ENCODE data around the gene MVB12B.

Gene MVB12B

DNA sequence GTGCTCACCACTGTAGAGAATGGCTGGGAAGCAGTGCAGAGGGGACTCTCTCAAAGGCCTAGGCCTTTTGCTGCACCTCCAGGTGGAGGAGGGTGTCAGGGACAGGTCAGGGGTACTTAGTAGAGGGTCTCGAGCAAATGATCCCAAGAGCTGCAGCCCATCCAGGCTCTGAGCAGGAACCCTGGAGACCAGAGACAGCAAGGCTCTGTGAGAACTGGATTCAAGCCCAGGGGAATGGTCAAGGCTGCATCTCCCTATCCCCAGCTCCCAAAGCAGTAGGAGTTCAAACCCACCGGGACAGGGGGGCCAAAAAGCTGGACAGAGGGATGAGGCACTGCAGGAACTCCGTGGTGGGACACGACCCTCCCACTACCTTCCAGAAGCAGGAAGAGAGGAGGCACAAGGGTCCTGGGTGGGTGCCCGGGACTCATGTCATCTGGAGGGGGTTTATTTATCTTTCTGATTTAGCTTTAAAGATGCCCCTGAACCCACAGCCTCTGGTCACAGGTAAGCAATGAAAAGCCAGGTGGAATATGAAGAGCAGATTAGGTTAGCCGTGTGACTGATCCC, 124.8 kb downstream of the MVB12B start:
- DNase-seq (ENCODE audit: low read depth, low spot score), result no peak

DNA sequence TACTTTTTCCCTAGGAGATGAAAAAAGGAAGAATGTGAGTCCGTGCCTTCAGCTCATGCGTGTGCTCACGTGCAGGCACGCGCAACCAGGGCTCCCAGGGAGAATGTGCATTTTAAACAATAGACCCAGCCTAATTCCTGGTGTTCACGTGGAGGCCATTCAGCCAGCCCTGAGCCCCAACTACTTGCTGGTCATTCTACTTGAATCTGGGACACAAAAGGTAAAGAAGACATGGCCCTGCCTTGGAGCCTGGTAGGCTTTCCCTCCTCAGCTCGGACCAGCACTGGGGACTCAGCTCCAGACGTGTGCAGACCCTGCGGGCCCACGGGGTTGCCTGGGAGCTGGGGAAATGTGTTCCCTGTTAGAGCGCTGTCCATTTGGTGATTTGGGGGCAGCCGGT, 125.5 kb downstream of the MVB12B start:
- DNase-seq (ENCODE audit: low read depth, low spot score), result no peak

DNA sequence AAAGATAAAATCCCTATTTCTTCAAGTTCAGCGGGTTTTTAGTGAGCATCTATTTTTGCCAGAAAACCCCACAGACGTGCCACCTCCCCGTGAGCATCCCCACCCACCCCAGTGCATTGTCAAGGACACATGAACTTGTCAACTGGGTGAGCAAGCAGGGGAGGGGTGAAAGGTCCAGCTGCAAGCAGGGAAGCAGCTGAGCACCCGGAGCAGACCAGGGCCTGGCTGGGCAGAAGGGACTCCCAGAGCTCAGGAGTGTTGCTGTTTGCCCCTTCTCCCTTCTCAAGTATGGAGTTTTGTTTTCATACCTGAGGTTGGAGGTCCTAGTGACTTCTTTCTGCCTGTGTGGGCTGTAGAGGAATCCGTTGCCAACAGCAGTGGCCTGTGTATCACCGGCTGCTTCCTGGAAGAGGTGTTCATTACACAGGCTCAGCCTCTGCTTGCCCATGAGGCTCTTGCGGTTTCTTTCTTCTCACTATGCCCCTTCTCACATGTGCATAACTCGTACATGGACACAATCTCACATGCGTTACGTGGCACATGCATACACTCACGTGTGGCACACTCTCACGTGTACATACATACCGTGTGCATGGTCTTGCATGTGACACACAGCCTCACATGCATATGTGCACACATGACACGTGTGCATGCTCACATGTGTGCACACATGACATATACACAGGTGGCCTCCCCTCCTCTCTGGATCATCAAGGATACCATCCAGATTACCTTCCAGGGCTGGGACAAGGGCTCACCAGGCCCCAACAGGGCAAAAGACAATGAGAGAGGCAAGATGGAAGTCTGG, 126.7 kb downstream of the MVB12B start:
- no peak for DNase-seq (ENCODE audit: low read depth, low spot score)

DNA sequence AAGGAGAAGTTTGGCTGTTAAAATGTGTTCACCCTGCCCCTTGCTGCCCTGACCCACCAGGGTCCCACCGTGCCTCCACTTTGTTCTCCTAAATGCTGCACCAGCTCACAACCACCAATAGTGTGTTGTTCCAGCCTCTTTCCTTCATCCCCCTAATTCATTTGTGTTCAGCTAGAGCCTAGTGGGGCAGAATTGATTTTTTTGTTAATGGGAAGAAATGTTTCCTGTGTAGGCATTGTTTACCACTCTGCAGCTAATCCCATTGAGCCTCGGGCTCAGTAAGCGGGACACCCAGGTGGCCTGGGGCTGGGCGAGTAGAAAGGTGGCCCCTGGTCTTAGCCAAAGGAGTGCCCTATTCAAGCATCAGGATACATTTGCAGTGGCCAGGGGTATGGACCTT, 127.6 kb downstream of the MVB12B start:
- no peak for DNase-seq (ENCODE audit: low read depth, low spot score)

DNA sequence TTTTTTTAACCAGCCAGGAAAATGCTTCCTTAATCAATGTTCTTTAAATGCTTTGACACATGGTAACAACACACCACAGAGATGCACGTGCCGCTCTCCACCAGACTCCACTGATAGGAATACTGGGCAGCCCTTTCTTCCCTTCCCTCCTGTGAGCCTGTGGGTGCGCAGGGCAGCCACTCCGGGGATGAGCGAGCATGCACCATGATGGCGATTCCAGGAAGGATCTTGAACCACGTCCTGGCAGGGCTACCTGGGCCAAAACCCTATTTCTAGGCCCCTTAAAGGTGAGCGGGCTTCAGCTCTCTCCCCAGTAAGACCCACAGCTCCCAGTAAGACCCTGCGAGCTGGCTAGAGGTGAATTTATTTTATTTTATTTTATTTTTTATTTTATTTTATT, 128.2 kb downstream of the MVB12B start:
- DNase-seq (ENCODE audit: low read depth, low spot score), result no peak

DNA sequence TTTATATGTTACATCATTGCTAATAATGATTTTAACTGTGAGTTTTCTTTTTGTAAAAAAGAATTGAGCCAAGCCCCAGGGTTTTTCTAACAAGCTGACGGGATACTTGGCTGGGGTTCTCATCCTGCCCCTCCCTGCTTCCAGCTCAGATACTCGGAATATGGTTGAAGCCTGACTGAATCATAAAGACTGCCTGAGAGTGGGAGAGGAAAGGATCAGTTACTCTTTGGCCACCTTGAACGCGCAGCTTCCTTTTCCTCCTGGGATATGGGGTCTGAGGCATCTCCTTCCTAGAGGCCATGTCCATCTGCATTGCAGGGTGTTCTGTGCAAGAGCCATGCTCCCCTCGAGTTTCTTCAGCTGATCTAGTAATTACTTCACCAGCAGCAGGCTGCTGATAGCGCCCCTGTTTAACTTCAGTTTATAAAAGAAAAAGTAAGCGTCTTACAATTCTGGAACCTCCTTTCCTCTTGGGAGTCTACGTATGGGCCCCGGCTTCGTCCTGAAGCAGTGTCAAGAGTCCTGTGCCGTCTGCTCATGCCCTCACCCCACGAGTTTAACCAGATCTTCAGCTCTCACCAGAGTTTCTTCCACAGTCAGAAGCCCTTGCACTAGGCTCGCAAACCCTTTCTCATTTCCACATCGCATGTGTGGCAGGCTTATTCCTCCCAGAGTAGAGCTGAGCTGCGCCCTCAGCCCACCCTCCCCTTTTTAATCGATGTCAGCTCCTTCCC, 130.0 kb downstream of the MVB12B start:
- DNase-seq (ENCODE audit: low read depth, low spot score), result no peak

DNA sequence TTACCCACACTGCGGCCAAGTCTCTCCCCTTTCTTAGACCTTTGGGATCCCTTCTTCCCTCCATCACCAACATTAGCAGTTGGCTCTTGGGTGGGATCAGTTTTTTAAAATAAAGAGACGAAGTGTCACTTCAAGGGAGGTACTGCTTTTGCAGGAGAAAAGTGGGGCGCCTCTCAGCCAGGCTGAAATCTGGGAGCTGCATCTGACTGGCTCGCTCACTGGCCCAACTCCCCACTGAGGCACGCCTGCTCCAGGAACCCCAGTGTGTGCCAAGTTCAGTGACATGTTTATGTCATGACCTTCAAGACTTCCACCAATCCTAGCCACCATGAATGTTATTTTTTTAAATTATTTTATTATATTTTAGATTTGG, 130.5 kb downstream of the MVB12B start:
- no peak for DNase-seq (ENCODE audit: low read depth, low spot score)

DNA sequence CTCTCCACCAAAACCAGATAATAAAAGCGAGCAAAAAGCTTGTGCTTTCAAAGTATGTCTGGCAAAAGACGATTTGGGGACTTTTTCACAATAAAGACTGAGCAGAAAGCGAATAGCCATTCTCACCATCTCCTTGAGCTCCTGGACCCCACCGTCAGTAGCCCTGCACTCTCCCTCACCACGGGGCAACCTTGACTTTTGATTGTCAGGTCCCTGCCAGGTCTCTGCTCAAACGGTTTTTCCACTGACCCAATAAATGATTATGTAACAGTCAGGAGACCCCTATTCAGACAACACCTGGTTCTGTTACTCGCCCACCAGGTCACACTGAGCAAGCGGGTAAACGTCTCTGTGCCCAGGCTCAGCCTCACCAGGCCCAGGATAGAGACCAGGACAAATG, 131.3 kb downstream of the MVB12B start:
- DNase-seq (ENCODE audit: low read depth, low spot score), result no peak

DNA sequence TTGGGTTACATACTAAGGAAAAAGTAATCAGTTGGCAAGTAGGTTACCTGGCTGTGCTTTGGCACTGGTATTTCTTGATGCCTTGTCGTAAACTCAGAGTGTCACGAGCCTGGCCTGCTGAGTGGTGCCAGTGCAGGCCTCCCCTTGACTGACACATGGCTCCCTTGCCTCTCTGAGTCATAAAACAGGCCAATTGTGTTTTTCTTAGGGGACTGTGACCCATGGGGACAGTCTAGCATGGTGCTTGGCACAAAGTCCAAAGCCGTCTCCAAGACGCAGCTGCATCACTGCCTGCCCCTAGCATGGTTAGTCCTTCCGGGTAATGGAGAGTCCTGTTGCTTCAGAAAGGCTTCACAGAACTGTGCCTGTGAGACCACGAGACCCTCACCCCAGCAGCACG, 132.5 kb downstream of the MVB12B start:
- no peak for DNase-seq (ENCODE audit: low read depth, low spot score)

DNA sequence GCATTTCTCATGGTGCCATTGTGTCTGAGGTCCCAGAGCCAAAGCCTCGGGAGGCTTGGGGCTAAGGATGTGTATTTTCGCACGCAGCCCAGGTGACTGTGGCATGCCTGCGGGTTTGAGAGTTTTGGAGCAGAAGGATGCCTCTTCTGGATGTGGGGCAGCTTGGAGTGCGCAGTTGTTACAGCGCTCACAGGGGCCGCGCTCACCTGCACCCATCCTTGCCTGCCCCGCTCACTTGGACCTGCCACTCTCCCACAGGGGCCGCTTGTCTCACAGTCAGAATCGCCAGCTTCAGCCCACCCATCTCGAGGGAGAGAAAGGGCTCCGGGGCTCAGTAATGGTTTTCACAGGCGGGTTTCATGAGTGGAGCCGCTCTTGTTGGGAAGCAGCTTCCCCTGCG, 132.9 kb downstream of the MVB12B start:
- DNase-seq (ENCODE audit: low read depth, low spot score), result no peak

DNA sequence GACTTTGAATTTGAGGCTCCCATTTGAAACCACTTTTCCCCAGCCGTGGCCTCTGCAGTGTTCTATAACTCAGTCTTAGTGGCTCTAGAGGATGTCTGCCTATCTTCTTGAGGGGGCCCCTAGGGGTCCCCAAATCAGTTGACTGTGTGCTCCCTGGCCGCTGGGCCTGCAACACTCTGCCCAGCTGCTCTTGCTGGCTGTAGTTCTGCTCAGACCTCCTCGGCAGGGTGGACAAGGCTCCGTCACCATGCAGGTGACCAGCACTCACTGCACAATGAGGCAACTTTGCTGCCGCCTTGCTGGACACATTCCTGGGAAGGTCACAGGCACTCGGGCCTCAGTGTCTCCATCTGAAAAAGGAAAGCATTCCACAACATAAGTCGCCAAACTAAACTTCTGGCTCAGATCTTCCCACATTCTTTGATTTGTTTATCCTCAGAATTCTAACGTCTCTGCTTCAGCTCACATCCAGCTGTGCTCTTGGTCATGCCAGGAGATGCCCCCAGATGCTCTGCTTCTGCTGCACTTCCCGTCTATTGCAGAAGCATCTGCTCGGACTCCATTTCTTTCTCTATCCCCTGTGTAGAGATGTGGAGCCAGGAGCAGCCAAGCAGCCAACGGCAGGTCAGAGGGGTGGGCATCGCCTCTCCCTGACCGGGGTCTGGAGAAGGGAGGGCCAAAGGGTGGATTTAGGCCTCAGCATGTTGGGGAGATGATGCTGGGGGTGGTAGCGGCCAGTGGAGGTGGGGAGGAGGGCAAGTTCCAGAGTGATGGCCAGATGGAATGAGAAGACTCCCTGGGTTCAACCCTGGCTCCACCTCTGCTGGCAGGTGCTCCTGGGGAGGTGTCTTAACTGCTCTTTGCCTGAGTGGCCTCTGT, 133.6 kb downstream of the MVB12B start:
- no peak for DNase-seq (ENCODE audit: low read depth, low spot score)

DNA sequence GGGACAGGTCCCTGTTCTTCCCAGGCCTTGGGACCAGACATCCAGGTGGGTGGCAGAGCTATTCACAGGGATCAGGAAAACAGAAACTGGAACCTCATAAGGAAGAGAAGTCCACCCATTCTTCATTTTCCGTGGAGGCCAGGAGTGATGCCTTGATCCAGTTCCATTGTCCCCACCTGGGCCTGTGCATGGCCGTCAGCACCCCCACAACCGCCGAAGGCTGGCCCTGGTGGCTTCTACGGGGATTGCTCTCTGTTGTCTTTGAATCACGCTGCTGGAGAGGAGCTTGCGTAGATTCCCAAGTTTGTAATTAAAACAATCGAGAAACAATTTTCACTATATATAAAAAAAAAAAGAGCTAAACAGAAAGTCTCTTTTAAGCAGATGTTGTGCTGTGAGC, 134.4 kb downstream of the MVB12B start:
- DNase-seq (ENCODE audit: low read depth, low spot score), result no peak

DNA sequence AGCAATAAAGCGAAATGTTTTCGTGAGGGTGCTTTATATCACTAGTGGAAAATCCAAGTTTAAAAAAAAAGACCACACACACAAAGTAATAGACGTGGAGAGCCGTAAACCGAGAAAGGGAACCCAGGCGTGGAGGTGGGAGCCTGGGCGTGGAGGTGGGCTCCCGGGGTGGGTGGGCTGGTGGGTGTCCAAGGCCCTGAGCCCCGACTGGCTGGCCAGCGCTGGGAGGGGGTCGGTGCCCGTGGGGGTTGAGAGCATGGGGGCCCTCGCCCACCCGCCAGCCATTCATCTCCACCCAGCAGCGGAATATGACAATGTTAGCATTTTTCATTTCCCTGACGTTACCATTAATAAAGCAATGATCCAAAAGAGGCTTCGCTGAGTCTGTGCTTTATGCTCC, 135.0 kb downstream of the MVB12B start:
- DNase-seq (ENCODE audit: low read depth, low spot score), result no peak

DNA sequence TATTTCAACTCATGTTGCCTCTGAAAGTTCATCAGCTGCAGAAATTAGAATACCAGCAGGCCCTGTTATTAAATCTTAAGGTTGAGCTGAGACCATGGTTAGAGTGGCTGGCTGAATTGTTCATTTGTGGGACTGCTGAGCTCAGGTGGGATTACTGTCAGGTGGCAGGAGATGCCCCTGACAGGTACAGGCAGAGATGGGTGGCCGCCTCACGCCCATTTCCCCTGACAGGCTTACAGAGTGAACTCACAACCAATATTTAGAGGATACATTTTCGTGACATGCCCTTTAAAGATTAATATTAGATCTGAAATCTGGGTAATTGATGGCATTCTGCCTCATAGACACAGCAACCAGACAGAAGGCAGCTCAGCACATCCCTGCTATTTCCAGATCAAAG, 136.0 kb downstream of the MVB12B start:
- DNase-seq (ENCODE audit: low read depth, low spot score), result no peak

DNA sequence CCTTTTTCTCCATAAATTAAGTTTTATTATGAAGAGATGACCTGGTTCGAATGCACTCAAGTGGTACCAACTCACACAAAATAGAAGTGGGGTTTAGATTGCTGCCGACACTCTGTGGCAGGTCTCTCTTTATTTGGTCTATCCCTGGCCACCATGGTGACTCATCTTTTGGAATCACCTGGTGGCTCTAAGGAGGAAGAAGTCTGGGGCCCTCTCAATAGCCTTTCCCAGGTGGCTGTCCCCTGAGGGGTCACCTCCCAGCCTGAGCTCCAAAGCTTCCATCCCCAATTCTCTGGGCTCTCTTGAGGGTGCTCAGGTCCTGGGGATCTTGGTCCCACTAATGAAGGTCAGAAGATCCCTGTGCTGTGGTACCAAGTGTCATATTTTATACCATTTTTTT, 136.8 kb downstream of the MVB12B start:
- no peak for DNase-seq (ENCODE audit: low read depth, low spot score)

DNA sequence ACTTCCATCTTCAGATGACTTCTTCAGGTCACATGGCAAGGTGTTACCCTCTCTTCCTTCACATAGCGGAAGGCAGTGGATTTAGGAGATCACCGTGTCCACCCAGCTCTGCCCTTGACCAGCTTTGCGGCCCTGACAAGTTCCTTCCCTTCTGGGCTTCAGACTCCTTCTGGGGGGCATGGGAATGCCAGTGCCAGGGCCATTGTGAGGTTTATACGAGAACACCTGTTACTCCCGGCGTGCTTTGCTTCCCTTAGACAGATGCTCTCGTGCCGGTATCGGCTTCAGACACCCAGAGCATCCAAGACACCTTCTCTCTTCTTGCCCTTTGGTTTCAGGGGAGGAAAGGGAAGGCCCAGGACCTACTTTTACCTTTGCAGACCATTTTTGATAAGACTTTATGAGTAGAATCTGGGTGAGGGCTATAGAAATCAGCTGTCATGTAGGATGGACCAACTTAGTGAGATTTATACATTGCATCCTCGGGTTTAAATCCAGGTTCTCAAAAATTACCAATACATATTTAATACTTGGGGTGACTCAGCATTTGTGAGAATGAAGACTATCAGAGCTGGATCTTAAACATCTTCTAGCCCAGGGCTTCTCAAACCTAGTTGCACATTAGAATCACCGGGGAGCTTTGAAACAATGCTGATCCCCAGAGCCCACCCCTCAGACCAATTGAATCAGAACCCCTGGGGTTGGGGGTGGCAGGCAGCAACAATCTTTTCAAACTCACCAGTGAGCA, 138.2 kb downstream of the MVB12B start:
- DNase-seq (ENCODE audit: low read depth, low spot score), result no peak

DNA sequence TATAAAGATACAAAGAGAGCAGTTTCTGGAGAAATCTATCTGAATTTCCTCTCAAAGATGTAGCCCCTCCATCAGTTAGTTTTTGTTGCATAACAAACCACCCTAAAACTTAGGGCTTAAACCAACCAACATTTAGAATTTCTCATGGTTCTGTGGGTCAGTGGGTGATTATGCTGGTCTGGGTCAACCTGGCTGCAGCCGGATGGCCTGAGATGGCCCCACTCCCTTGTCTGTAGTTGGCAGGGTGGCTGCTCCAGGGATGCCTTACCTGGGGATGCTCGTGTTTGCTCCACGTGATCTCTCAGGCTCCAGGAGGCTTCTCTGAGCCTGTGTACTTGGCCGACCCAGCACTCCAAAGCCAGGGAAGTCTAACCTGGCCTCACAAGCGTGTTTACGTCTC, 139.3 kb downstream of the MVB12B start:
- DNase-seq (ENCODE audit: low read depth, low spot score), result no peak

DNA sequence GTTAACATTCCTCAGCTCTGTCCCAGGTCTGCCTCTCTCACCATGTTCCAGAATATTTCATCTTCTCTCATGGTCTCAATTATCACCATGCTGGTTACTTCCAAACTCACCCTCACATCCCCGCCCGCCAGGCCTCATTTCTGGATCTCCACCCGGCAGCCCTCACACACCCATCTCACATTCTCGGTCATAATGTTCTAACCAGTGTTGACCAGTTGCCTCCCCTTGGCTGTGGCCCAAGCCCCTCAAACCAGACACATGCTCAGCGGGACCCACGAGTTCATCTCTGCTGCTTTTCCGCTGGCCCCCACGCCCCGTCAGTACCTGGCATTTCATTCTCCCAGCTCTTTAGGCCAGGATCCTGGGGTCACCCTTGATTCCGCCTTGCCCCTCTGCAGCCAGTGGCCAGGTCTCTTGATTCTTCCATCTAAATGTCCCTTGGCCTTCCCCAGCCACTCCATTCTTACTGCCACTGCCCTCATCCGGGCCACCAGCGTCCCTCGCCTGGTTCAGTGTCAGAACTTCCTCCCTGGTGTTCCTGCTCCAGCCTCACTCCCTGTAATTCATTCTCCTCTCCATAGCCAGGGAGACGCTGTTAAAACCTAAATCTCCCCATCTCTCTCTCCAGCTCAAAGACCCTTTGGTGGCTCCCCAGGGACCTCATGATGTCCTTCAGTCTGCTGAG, 141.7 kb downstream of the MVB12B start:
- no peak for DNase-seq (ENCODE audit: low read depth, low spot score)

DNA sequence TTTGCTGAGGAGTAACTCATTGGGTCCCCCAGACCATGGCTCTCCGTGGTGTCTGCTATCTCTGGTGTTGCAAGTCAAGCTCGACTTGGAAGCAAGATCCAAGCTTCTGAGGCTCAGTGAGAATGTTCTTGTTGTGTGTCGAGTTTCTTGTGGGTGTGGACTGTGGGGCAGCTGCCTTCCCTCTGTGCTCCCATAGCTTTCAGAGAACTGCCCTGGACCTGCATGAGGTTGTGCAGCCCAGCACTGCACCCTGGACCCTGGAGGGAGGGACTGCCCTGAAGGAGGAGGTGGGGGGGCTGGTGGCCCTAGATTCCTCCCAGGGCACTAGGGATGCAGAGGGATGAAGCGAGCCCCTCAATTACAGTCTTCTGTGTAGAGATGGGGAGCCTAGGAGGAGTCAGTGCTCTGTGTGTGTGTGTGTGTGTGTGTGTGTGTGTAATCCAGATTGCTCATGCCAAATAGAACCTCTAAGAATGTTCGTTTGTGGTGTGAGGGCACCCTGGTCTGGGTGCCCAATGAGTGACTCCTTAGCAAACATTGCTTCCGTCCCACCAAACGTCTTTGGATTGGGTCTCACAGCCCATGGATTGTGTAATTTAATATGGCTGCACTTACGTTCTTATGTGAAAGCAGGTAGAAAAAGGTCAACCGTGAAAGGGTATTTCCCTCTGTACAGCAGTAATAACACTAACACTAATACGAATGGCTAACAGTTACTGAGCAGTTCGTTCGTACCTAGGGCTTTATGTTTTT, 143.8 kb downstream of the MVB12B start:
- DNase-seq (ENCODE audit: low read depth, low spot score), result no peak

DNA sequence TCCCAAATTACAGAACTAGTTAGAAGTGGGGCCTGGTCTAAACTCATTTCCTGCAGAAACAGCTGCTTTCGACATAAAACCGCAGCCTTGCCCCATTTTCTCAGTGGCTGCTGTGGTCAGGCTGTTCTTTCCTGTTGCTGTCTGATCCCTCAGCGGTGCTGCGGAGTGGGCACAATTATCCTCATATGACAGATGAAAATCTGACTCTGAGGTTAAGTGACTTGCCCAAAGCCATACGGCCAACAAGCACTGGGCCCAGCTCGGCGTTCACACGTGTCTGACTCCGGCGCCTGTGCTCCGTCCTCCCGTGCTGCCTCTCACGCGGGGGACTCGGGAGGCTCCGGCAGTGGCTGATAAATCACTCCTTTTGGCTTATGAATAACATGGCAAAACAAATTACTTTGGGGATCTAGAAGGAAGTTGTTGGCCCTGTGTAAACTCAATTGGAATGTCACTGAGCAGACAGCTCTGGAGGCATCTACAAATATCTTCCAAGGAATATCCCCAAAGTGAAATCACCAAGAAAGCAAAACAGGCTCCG, 144.5 kb downstream of the MVB12B start:
- DNase-seq (ENCODE audit: low read depth, low spot score), result peak; percentile 44

Data from activated CD4-positive, CD25-positive, alpha-beta regulatory T cell treated with anti-CD3 and anti-CD28 coated beads, Interleukin-2, amount 50 U/mL, for 16 hours (primary cell).